Activated naive CD4-positive, alpha-beta T cell treated with anti-CD3 and anti-CD28 coated beads, Interleukin-2, amount 10 ng/mL, durations not matched to agents 7 days and 5 days (primary cell): ENCODE results near the gene DGCR2.
A peak's percentile ranks its signal among the peaks of the same experiment; 100 is the strongest.

ENCODE experiments used
- CTCF ChIA-PET: fragments of 350-600 bp; sonication (Branson Sonifier 250); formaldehyde crosslinking; loops from one replicate; lab custom pipeline; 2021; ENCODE audit warnings: antibody characterized with exemption; lab: Charles Lee
- DNase-seq: peaks from one replicate; pipeline ENCODE4 v3.0.0-alpha.2; 2020
- H3K27ac Mint-ChIP-seq: one replicate; pipeline ENCODE4 v1.8.0; 2021; ENCODE audit warnings: mild to moderate bottlenecking, moderate library complexity, mixed read lengths
- H3K27me3 Mint-ChIP-seq: one replicate; pipeline ENCODE4 v1.8.0; 2021; ENCODE audit warnings: mild to moderate bottlenecking, mixed read lengths
- H3K36me3 Mint-ChIP-seq: one replicate; pipeline ENCODE4 v1.8.0; 2021; ENCODE audit warnings: mixed read lengths
- H3K4me1 Mint-ChIP-seq: one replicate; pipeline ENCODE4 v1.8.0; 2021; ENCODE audit warnings: mixed read lengths
- H3K4me3 Mint-ChIP-seq: one replicate; pipeline ENCODE4 v1.8.0; 2021; ENCODE audit warnings: mild to moderate bottlenecking, moderate library complexity, mixed read lengths
- H3K9me3 Mint-ChIP-seq: one replicate; pipeline ENCODE4 v1.8.0; 2021; ENCODE audit warnings: mixed read lengths

The DGCR2 gene

GRCh38 chr22:19126309-19127273 is 4.4 kb upstream of the DGCR2 start:
- H3K27ac Mint-ChIP-seq: no peak overlapping the region

GRCh38 chr22:19125474-19126308 is 3.5 kb upstream of the DGCR2 start:
- peaks cover 22% of the 10 kb centered on the region for H3K4me1 Mint-ChIP-seq
- H3K27me3 Mint-ChIP-seq: peaks cover 15% of the 10 kb centered on the region
- H3K9me3 Mint-ChIP-seq: no peaks in the 10 kb centered on the region
- H3K36me3 Mint-ChIP-seq: no peaks in the 10 kb centered on the region
- H3K27ac Mint-ChIP-seq: no peak overlapping the region
- DNase-seq: no peak
- H3K4me3 Mint-ChIP-seq: no peak overlapping the region
- CTCF ChIA-PET: no interaction called here

More at GRCh38 chr22:19126309-19127273, 4.4 kb upstream of the DGCR2 start:
- Mint-ChIP-seq H3K4me3 (no peak overlapping the region), H3K9me3 (no peaks in the 10 kb centered on the region), H3K27me3 (peaks cover 15% of the 10 kb centered on the region), H3K36me3 (no peaks in the 10 kb centered on the region), H3K4me1 (peaks cover 14% of the 10 kb centered on the region)
- CTCF ChIA-PET: no interaction called here
- no peak for DNase-seq

DNA sequence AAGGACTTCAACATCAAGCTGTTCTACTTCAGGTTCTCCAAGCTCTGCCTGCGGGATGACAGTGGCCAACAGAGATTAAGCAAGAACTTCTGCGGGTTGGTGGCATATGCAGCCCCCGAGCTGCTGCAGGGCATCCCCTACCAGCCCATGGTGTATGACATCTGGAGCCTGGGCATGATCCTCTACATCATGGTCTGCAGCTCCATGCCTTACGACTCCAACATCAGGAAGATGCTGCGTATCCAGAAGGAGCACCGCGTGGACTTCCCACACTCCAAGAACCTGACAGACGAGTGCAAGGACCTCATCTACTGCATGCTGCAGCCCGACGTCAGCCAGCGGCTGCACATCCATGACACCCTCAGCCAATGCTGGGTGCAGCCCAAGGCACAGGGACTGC is 2.8 kb upstream of the DGCR2 start:
- H3K4me3 Mint-ChIP-seq: no peak overlapping the region
- no peak for DNase-seq
- H3K9me3 Mint-ChIP-seq: no peaks in the 10 kb centered on the region
- no peak overlapping the region for H3K27ac Mint-ChIP-seq
- peaks cover 29% of the 10 kb centered on the region for H3K4me1 Mint-ChIP-seq
- CTCF ChIA-PET: no interaction called here
- peaks cover 3% of the 10 kb centered on the region for H3K36me3 Mint-ChIP-seq
- peaks cover 15% of the 10 kb centered on the region for H3K27me3 Mint-ChIP-seq

GRCh38 chr22:19124377-19124776 is 2.2 kb upstream of the DGCR2 start:
- peaks cover 15% of the 10 kb centered on the region for H3K27me3 Mint-ChIP-seq
- H3K4me1 Mint-ChIP-seq: peaks cover 33% of the 10 kb centered on the region
- no peak for DNase-seq
- CTCF ChIA-PET: no interaction called here
- no peak overlapping the region for H3K27ac Mint-ChIP-seq
- H3K4me3 Mint-ChIP-seq: no peak overlapping the region
- H3K36me3 Mint-ChIP-seq: peaks cover 5% of the 10 kb centered on the region
- H3K9me3 Mint-ChIP-seq: no peaks in the 10 kb centered on the region

DNA sequence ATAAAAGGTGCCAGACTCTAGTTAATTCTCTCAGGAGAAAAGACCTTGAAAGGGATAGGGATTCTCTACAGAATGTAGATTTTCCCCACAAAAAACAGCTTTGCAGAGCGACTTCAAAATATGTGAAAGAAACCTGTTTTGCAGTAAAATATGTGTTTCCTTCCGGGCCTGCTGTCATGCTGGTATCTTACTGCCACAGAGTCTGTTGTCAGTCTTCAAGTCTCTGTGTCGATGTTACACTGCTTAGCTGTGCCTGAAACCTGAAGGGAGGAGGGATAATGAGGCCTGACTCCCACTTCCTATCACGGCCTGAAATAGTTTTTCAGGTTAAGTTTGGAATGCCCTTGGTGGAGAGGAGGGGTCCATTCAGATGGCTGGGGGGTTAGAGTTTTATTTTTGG is 1.7 kb upstream of the DGCR2 start:
- peaks cover 5% of the 10 kb centered on the region for H3K36me3 Mint-ChIP-seq
- no peak overlapping the region for H3K27ac Mint-ChIP-seq
- peaks cover 37% of the 10 kb centered on the region for H3K4me1 Mint-ChIP-seq
- no peaks in the 10 kb centered on the region for H3K9me3 Mint-ChIP-seq
- CTCF ChIA-PET: no interaction called here
- DNase-seq: no peak
- peaks cover 15% of the 10 kb centered on the region for H3K27me3 Mint-ChIP-seq
- no peak overlapping the region for H3K4me3 Mint-ChIP-seq

DNA sequence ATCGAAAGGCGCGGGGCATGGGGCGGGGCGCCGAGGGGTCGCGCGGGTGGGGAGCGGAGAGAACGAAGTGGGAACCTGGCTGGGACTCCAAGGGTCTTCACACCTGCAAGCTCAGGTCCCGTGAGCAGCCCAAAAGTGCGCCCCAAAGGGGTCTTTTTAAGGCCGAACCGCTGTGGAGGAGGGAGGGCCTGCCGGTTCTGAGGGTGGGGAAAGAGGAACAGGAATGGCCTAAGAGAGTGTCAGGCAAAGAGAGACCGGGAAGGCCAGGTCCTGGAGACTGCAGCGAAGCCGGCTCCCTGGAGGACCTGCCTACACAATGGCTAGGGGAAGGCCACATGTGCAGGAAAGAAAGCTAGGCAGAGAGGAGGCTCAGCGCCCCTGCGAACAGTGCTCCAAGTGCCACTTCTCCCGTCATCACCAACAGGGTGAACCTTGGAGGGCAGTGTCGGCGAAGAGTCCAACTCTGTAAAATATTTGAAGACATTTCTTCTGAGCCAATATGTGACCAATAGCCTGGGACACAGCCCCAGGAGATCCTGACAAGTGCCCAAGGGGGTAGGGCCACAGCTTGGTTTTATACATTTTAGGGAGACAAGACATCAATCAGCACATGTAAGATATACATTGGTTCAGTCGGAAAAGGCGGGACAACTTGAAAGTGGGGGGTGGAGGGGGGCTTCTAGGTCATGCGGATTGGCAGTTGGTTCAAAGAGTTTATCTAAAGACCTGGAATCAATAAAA is 710 bp upstream of the DGCR2 start:
- Mint-ChIP-seq H3K4me3 (peak overlapping the region; percentile 78), H3K9me3 (no peaks in the 10 kb centered on the region), H3K36me3 (peaks cover 5% of the 10 kb centered on the region), H3K27me3 (peaks cover 15% of the 10 kb centered on the region), H3K4me1 (peaks cover 46% of the 10 kb centered on the region), H3K27ac (peak overlapping the region; percentile 83)
- no peak for DNase-seq
- CTCF ChIA-PET: interaction anchor here (0.6 to 1.1 kb wide), 3 partner anchors 12 to 507 kb away, joined by 3 to 4 read pairs (median 3); no protein-coding TSS in a partner anchor

GRCh38 chr22:19121631-19122142 is 525 bp downstream of the DGCR2 start:
- CTCF ChIA-PET: interaction anchor here (0.6 to 1.0 kb wide), 2 partner anchors 23 to 508 kb away, joined by 3 read pairs; partner anchors contain the start of gene ESS2
- peak; percentile 52 for DNase-seq
- H3K36me3 Mint-ChIP-seq: peaks cover 6% of the 10 kb centered on the region
- H3K4me3 Mint-ChIP-seq: peak overlapping the region; percentile 90
- H3K9me3 Mint-ChIP-seq: no peaks in the 10 kb centered on the region
- H3K4me1 Mint-ChIP-seq: peaks cover 58% of the 10 kb centered on the region
- H3K27ac Mint-ChIP-seq: peak overlapping the region; percentile 84
- H3K27me3 Mint-ChIP-seq: peaks cover 15% of the 10 kb centered on the region

GRCh38 chr22:19120829-19121630 is 1.2 kb downstream of the DGCR2 start:
- no peak for DNase-seq
- Mint-ChIP-seq H3K27me3 (peaks cover 15% of the 10 kb centered on the region), H3K4me1 (peaks cover 65% of the 10 kb centered on the region), H3K27ac (peak overlapping the region; percentile 84), H3K9me3 (no peaks in the 10 kb centered on the region), H3K4me3 (peak overlapping the region; percentile 90), H3K36me3 (peaks cover 10% of the 10 kb centered on the region)
- CTCF ChIA-PET: interaction anchor here (0.6 to 1.3 kb wide), 2 partner anchors 9 to 23 kb away, joined by 3 to 5 read pairs; partner anchors contain the start of gene ESS2

GRCh38 chr22:19119949-19120348 is 2.3 kb downstream of the DGCR2 start:
- Mint-ChIP-seq H3K4me1 (peaks cover 73% of the 10 kb centered on the region), H3K9me3 (no peaks in the 10 kb centered on the region), H3K4me3 (peak overlapping the region; percentile 90), H3K36me3 (peaks cover 13% of the 10 kb centered on the region), H3K27ac (no peak overlapping the region), H3K27me3 (peaks cover 15% of the 10 kb centered on the region)
- DNase-seq: no peak
- CTCF ChIA-PET: interaction anchor here (1.3 kb wide), 1 partner anchor 8 kb away, joined by 5 read pairs; no protein-coding TSS in a partner anchor

GRCh38 chr22:19118329-19118880 is 3.8 kb downstream of the DGCR2 start:
- Mint-ChIP-seq H3K27ac (peak overlapping the region; percentile 19), H3K9me3 (no peaks in the 10 kb centered on the region), H3K4me1 (peaks cover 74% of the 10 kb centered on the region), H3K36me3 (peaks cover 13% of the 10 kb centered on the region), H3K27me3 (peaks cover 8% of the 10 kb centered on the region), H3K4me3 (no peak overlapping the region)
- CTCF ChIA-PET: interaction anchor here (1.0 to 1.2 kb wide), 2 partner anchors 12 to 26 kb away, joined by 3 read pairs; partner anchors contain the start of gene ESS2
- DNase-seq: peak; percentile 46

DNA sequence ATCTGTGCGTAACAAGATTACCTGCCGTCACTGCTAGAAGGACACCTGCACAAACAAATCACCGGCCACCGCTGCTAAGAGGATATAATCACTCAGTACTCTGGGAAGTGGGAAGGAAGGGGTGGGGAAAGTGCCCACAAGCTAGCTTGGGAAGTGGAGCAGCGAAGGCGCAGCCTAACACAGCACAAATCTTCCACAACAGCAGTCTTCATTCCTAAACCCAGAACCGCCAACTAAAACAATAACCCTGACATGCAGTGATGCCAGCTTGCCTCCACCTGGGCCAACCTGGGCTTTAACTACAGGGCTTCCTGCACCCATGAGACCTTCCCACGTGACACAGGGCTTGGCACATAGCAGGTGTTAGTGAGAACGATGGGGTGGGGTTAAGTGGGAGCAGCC is 5.1 kb downstream of the DGCR2 start:
- CTCF ChIA-PET: no interaction called here
- H3K4me3 Mint-ChIP-seq: no peak overlapping the region
- no peaks in the 10 kb centered on the region for H3K27me3 Mint-ChIP-seq
- peaks cover 18% of the 10 kb centered on the region for H3K36me3 Mint-ChIP-seq
- H3K4me1 Mint-ChIP-seq: peaks cover 70% of the 10 kb centered on the region
- H3K27ac Mint-ChIP-seq: no peak overlapping the region
- peak; percentile 13 for DNase-seq
- H3K9me3 Mint-ChIP-seq: no peaks in the 10 kb centered on the region

DNA sequence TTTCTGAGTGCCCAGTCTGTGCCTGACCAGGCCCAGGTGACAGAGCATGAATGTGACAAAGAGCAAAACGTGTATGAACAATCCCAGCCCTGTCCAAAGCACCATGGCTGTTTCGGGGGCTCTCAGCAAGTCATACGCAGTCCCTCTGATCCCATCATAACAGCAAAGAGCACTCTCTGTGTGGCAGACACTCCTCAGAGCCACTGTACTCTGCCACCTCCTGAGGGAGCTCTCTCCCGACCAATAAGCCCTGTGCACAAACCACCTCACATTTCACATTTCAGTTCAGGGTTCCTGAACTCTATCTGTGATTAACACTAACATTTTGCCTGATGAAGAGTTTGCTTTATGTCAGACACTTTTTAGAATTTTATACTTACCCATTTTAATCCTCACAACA is 6.6 kb downstream of the DGCR2 start:
- no peaks in the 10 kb centered on the region for H3K27me3 Mint-ChIP-seq
- H3K4me3 Mint-ChIP-seq: no peak overlapping the region
- H3K36me3 Mint-ChIP-seq: peaks cover 18% of the 10 kb centered on the region
- DNase-seq: peak; percentile 21
- CTCF ChIA-PET: no interaction called here
- H3K4me1 Mint-ChIP-seq: peaks cover 71% of the 10 kb centered on the region
- H3K9me3 Mint-ChIP-seq: no peaks in the 10 kb centered on the region
- peak overlapping the region; percentile 49 for H3K27ac Mint-ChIP-seq
